ENCODE data around the gene UBA3.

DNA sequence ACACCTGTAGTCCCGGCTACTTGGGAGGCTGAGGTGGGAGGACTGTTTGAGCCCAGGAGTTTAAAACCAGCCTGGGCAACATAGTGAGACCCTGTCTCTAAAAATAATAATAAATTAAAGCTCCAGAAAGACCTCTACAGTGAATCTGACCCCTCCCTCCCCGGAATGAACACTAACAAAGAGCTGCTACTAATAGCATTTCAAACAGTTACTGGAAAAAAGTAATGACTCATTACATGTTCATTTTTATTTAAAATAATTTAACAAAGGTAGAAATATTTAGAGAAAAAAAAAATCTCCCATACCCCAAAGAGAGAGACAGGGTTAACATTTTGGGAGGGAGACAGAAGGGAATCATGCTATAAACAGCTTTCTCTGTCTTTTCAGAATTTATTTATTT, 2.2 kb upstream of the UBA3 start:
- TF ChIP-seq GATA3 (IDR thresholded peaks at IDR 0.05; ENCODE audit: low read depth, low read length) (no peak), GATA2 (IDR thresholded peaks at IDR 0.05; ENCODE audit: low read depth, low read length) (no peak)

Measured in SH-SY5Y (cell line).